Uterus (tissue), 2 donors: Measurements from ENCODE around the gene PCDH9.

Experiments used
- CTCF ChIP-seq, 4 experiments: fragments of 200-600 bp in 2 of 4; fragments of 450-650 bp in 2 of 4; sonication (generic) in 2 of 4; IDR thresholded peaks; one replicate each; pipeline ENCODE4 v1.5.1; 2016 to 2019; ENCODE audit warnings: antibody characterized with exemption in 4 of 4, mild to moderate bottlenecking in 2 of 4, moderate library complexity in 1 of 4
- POLR2A ChIP-seq, 2 donors: fragments of 450-650 bp; IDR thresholded peaks; one replicate each; pipeline ENCODE4 v1.6.1; 2016; ENCODE audit warnings: antibody characterized with exemption in 2 of 2, mild to moderate bottlenecking in 1 of 2, moderate library complexity in 1 of 2

- TF ChIP-seq CTCF (IDR thresholded peaks at IDR 0.05): no peak
- TF ChIP-seq POLR2A (IDR thresholded peaks at IDR 0.05): no peak
Observed at GRCh38 chr13:67084066-67084465, 146.1 kb downstream of the PCDH9 start.
